K562 (cell line): ENCODE measurements around the gene SH3BP5. TPM values are rescaled to one million over a fixed set of nuclear protein-coding genes. Genes with fewer than 3 reads are reported as not detected.

Source experiments
- CHD2 ChIP-seq: IDR thresholded peaks from 2 replicates; pipeline ENCODE4 v1.6.1; 2011; ENCODE audit warnings: low read depth, low read length
- RAD51 ChIP-seq: fragments of 450-650 bp; IDR thresholded peaks from 2 replicates; pipeline ENCODE4 v1.7.1; 2016; ENCODE audit warnings: low read depth, mild to moderate bottlenecking, borderline replicate concordance
- polyA plus RNA-seq, 8 experiments: library from polyadenylated mRNA; depleted of rRNA in 4 of 8; stranded (reverse) in 5 of 8; unstranded in 3 of 8; fragments of >200 nt; fragmentation: Nextera tagmentation in 2 of 8; fragmentation: Illumina TruSeq in 1 of 8; extraction: Ambion mirVana in 2 of 8; extraction: Trizol in 1 of 8; gene quantifications; 2 replicates each; pipeline versions ENCODE4 v1.2.1 to v1.2.3, GENCODE V29; 2011 to 2014; ENCODE audit warnings: inconsistent platforms in 1 of 8, missing spikeins in 1 of 8
- total RNA-seq, 7 experiments: library from RNA; depleted of rRNA in 6 of 7; stranded (reverse); fragments of >200 nt in 6 of 7; fragmentation: Illumina TruSeq in 2 of 7; extraction: Trizol in 2 of 7; gene quantifications; 2 replicates each; pipeline versions ENCODE4 v1.2.1 to v1.2.3, GENCODE V29; 2011 to 2021; ENCODE audit warnings: low replicate concordance in 1 of 7
- TF ChIP-seq, protein P1 (sequence below): fragments of 450-650 bp; IDR thresholded peaks from 2 replicates; pipeline ENCODE4 v1.6.1; 2016
- TF ChIP-seq, protein P2 (sequence below), 2 experiments: IDR thresholded peaks in 1 of 2; conservative IDR thresholded peaks in 1 of 2; 2 replicates each; pipeline ENCODE4 v1.6.1; 2016; ENCODE audit warnings: low read depth in 2 of 2, mild to moderate bottlenecking in 1 of 2, missing compliant biosample characterization in 1 of 2, missing genetic modification characterization in 1 of 2, moderate library complexity in 1 of 2

The SH3BP5 gene
- total and polyA plus RNA-seq, 9 of the 15 experiments (the other 6 are each of a cell fraction or from before 2014, with no cell fraction given) = 2.9 to 29.0 (median 14.9) TPM

DNA sequence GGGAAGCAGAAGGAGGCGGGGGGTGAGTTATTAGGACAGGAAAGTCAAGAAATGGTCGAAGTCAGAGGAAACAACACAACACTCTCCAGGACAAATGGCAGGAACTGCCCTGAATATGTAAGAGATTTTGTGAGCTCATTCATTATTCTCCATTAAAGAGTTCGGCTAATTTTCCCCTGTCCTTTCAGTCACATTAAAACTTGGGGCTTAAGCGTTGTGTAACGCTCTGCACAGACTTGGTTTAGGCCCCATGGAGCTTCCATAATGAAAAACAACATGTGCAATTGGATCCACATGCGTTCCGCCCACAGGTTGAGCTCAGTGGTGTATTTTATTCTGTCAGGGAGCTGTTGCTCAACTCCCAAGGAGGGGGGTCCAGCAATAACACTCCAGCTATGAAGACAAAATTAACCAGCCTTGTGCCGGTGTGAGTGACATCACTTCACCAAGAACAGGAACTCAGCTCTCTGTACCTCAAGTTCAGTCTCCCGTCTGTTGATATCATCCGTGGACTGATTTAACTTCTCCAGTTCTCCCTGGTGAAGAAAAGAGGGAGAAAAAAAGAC, 2.3 kb downstream of the SH3BP5 start (continued):
- TF ChIP-seq, protein P1, sequence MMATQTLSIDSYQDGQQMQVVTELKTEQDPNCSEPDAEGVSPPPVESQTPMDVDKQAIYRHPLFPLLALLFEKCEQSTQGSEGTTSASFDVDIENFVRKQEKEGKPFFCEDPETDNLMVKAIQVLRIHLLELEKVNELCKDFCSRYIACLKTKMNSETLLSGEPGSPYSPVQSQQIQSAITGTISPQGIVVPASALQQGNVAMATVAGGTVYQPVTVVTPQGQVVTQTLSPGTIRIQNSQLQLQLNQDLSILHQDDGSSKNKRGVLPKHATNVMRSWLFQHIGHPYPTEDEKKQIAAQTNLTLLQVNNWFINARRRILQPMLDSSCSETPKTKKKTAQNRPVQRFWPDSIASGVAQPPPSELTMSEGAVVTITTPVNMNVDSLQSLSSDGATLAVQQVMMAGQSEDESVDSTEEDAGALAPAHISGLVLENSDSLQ = peak; percentile 40; the same call in 1 of the 2 replicates
- TF ChIP-seq CHD2 = no peak
- TF ChIP-seq, protein P2, sequence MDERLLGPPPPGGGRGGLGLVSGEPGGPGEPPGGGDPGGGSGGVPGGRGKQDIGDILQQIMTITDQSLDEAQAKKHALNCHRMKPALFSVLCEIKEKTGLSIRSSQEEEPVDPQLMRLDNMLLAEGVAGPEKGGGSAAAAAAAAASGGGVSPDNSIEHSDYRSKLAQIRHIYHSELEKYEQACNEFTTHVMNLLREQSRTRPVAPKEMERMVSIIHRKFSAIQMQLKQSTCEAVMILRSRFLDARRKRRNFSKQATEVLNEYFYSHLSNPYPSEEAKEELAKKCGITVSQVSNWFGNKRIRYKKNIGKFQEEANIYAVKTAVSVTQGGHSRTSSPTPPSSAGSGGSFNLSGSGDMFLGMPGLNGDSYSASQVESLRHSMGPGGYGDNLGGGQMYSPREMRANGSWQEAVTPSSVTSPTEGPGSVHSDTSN (CRISPR knock-in tag; IDR thresholded peaks at IDR 0.05; ENCODE audit: low read depth) = no peak
- TF ChIP-seq, protein P2 (tag; conservative IDR thresholded peaks at IDR 0.05; ENCODE audit: low read depth) = peak; percentile 87
- no peak for TF ChIP-seq RAD51
